GM12872 (cell line): ENCODE measurements around the gene CDH18.

Experiments
- TF ChIP-seq, protein P1 (sequence below): IDR thresholded peaks from 3 replicates; pipeline ENCODE4 v1.5.1; 2011; ENCODE audit warnings: low read depth, mild to moderate bottlenecking, low read length, moderate library complexity; ENCODE audit not compliant: insufficient read depth

CDH18 gene

GRCh38 chr5:19733612-19734495 is 254.1 kb downstream of the CDH18 start:
- TF ChIP-seq, protein P1, sequence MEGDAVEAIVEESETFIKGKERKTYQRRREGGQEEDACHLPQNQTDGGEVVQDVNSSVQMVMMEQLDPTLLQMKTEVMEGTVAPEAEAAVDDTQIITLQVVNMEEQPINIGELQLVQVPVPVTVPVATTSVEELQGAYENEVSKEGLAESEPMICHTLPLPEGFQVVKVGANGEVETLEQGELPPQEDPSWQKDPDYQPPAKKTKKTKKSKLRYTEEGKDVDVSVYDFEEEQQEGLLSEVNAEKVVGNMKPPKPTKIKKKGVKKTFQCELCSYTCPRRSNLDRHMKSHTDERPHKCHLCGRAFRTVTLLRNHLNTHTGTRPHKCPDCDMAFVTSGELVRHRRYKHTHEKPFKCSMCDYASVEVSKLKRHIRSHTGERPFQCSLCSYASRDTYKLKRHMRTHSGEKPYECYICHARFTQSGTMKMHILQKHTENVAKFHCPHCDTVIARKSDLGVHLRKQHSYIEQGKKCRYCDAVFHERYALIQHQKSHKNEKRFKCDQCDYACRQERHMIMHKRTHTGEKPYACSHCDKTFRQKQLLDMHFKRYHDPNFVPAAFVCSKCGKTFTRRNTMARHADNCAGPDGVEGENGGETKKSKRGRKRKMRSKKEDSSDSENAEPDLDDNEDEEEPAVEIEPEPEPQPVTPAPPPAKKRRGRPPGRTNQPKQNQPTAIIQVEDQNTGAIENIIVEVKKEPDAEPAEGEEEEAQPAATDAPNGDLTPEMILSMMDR = no peak

DNA sequence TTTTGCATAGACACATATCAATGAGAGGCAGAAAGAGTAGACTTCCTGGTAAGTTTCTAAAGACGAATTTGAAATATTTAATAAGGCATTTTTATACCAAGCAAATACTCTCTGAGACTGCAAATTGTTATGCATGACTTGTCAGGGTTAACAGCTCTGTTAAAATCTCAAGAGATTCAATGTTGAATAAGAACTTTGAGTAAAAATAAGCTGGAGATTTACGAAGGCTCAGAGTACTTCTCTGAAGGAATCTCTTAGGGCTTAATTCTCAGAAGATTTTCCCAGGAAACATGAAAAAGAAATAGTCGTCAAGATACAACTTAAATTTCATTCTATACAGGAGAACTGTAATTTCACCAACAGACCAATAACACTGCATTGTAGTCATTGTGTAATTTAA is 259.4 kb downstream of the CDH18 start:
- TF ChIP-seq, protein P1 = no peak

DNA sequence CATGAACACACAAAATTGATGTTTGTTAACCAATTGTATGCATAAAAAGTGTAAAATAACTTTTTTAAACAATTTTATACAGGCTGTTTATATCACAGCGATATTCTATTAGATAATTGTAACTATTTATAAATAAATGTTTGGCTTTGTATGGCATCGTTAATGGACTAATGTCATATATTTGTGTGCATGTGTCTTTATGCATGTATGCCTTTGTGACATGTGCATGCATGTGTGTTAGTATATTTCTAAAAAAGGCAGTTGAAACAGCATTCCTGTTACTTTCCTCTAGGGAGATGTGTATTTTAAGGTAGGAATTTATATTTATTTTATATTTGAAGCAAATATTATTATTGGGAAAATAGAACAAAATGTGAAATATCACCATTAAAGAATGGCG is 268.9 kb downstream of the CDH18 start:
- TF ChIP-seq, protein P1 = no peak

GRCh38 chr5:19713740-19714139 is 274.3 kb downstream of the CDH18 start:
- TF ChIP-seq, protein P1 = no peak

DNA sequence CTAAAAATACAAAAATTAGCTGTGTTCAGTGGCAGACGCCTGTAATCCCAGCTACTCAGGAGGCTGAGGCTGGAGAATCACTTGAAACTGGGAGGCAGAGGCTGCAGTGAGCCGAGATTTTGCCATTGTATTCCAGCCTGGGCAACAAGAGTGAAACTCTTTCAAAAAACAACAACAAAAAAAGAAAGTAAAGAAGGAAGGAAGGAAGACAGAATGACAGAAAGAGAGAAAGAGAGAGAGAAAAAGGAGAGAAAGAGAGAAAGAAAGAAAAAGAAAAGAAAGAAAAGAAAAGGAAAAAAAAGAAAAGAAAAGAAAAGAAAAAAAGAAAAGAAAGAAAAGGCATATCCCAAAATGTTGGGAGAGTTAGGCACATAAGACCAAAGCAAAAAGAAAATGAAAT is 278.6 kb downstream of the CDH18 start:
- TF ChIP-seq, protein P1 = no peak

DNA sequence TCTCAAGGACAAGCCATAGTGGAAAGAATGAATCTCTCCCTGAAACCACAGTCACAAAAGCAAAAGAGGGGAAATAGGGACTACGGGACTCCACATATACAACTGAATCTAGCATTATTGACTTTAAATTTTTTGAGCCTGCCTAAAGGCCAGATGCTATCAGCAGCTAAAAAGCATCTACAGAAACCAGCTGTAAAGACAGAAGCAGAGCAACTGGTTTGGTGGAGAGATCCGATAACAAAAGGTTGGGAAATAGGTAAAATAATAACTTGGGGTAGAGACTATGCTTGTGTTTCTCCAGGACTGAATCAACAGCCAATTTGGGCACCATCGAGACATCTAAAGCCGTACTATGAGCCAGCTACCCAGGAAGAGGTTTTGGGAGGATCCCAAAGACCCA is 281.2 kb downstream of the CDH18 start:
- TF ChIP-seq, protein P1 = no peak

GRCh38 chr5:19701731-19702130 is 286.3 kb downstream of the CDH18 start:
- TF ChIP-seq, protein P1 = no peak
